Ovary (tissue), 3 donors: ENCODE measurements around the gene SH3GL1.

Experiments
- EP300 ChIP-seq: sonication (generic); formaldehyde crosslinking; IDR thresholded peaks from one replicate; pipeline ENCODE4 v1.6.1; 2017; ENCODE audit warnings: antibody characterized with exemption
- POLR2A ChIP-seq: fragments of 450-650 bp; IDR thresholded peaks from one replicate; pipeline ENCODE4 v1.6.1; 2017; ENCODE audit warnings: antibody characterized with exemption, mild to moderate bottlenecking, moderate library complexity
- TF ChIP-seq, protein P1 (sequence below), 3 donors: fragments of 450-650 bp in 2 of 3; fragments of 200-600 bp in 1 of 3; IDR thresholded peaks; one replicate each; pipeline versions ENCODE4 v1.5.1 to v1.8.0; 2016 to 2022; ENCODE audit warnings: antibody characterized with exemption in 3 of 3, mild to moderate bottlenecking in 1 of 3
- donor health status: DM: no; HTN: no; CAD: no.

DNA sequence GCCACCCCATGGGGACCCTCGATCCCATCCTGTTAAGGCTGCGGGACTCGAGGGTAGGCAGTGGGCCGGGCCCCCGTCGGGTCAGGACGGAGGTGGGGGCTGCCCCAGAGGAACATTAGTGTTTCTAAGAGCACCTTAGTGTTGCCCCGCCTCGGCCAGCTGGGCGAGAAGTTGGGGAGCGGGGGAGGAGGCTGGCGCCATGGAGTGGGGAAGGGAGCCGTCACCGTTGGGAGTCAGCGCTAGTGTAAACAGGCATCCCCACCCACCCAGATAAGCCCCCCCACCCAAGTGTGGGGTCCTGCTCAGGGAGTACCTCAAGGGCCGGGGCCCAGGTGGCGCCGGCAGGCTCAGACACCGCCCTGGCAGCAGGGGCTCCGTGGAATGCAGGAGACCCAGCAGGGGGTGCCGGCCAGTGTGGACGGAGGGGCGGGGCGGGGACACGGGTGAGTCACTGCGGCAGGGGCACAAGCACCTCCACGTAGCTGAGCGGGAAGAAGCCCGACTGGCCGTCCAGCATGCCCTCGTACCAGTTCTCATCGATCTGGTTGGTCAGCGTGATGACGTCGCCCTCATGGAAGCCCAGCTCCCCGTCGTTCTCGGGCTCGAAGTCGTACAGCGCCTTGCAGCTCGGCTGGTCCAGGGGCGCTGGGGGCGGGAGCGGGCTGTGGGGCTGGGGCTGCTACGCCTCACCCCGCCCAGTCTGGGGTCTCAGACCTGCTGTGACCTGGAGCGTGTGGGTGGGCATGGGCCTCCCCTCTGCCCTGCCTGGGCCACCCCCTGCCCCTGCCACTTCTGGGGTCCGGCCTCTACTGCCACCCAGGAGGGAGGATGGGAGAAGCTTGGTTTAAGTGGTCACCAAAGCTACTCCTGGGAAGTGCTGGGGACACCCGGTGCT is 38.9 kb downstream of the SH3GL1 start:
- TF ChIP-seq, protein P1, sequence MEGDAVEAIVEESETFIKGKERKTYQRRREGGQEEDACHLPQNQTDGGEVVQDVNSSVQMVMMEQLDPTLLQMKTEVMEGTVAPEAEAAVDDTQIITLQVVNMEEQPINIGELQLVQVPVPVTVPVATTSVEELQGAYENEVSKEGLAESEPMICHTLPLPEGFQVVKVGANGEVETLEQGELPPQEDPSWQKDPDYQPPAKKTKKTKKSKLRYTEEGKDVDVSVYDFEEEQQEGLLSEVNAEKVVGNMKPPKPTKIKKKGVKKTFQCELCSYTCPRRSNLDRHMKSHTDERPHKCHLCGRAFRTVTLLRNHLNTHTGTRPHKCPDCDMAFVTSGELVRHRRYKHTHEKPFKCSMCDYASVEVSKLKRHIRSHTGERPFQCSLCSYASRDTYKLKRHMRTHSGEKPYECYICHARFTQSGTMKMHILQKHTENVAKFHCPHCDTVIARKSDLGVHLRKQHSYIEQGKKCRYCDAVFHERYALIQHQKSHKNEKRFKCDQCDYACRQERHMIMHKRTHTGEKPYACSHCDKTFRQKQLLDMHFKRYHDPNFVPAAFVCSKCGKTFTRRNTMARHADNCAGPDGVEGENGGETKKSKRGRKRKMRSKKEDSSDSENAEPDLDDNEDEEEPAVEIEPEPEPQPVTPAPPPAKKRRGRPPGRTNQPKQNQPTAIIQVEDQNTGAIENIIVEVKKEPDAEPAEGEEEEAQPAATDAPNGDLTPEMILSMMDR (IDR thresholded peaks at IDR 0.05): no peak
- TF ChIP-seq POLR2A: no peak
- TF ChIP-seq EP300: no peak
